Measurements from ENCODE around the gene GLIPR2.

- TF ChIP-seq, protein P1, sequence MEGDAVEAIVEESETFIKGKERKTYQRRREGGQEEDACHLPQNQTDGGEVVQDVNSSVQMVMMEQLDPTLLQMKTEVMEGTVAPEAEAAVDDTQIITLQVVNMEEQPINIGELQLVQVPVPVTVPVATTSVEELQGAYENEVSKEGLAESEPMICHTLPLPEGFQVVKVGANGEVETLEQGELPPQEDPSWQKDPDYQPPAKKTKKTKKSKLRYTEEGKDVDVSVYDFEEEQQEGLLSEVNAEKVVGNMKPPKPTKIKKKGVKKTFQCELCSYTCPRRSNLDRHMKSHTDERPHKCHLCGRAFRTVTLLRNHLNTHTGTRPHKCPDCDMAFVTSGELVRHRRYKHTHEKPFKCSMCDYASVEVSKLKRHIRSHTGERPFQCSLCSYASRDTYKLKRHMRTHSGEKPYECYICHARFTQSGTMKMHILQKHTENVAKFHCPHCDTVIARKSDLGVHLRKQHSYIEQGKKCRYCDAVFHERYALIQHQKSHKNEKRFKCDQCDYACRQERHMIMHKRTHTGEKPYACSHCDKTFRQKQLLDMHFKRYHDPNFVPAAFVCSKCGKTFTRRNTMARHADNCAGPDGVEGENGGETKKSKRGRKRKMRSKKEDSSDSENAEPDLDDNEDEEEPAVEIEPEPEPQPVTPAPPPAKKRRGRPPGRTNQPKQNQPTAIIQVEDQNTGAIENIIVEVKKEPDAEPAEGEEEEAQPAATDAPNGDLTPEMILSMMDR (IDR thresholded peaks at IDR 0.05; ENCODE audit: low read depth, low read length): peak; percentile 89
- no peak for TF ChIP-seq EZH2phosphoT487 (IDR thresholded peaks at IDR 0.05; ENCODE audit: low read depth)
Measured at GRCh38 chr9:36102742-36103495, 33.6 kb upstream of the GLIPR2 start.
